Brain microvascular endothelial cell (primary cell): ENCODE measurements around the gene EVA1C.
A peak's percentile ranks its signal among the peaks of the same experiment; 100 is the strongest.

ENCODE experiments used
- DNase-seq: peaks from one replicate; pipeline ENCODE4 v3.0.0-alpha.2; 2020
- H3K27ac ChIP-seq: fragments of 250-450 bp; sonication (Bioruptor Pico); 2 replicates; pipeline ENCODE4 v1.5.1; 2020; ENCODE audit warnings: mild to moderate bottlenecking, moderate library complexity
- H3K27me3 ChIP-seq: fragments of 250-450 bp; sonication (Bioruptor Pico); replicated peaks from 2 replicates; pipeline ENCODE4 v1.5.1; 2020; ENCODE audit warnings: mild to moderate bottlenecking
- H3K36me3 ChIP-seq: fragments of 250-450 bp; sonication (Bioruptor Pico); replicated peaks from 2 replicates; pipeline ENCODE4 v1.5.1; 2020; ENCODE audit warnings: mild to moderate bottlenecking
- H3K4me3 ChIP-seq: 2 replicates; pipeline ENCODE4 v1.5.1; 2011; ENCODE audit warnings: low read depth, mild to moderate bottlenecking, control low read depth, low read length, moderate library complexity
- CTCF ChIP-seq: IDR thresholded peaks from 2 replicates; pipeline ENCODE4 v1.5.1; 2011; ENCODE audit warnings: low read depth, mild to moderate bottlenecking, moderate library complexity, low read length, control low read depth, inconsistent platforms; ENCODE audit errors: missing control alignments
- in situ Hi-C: cut with HindIII; loops from 2 replicates; pipeline ENCODE4 v1.10.0; 2017; ENCODE audit warnings: low sequenced_read_pairs, low pct_ligation_motif_present

The EVA1C gene

GRCh38 chr21:32516756-32517649 lies 104.5 kb downstream of the EVA1C start:
- Histone ChIP-seq H3K27me3 (no peaks in the 10 kb centered on the region), H3K36me3 (no peaks in the 10 kb centered on the region), H3K27ac (peak overlapping the region; percentile 62), H3K4me3 (no peak overlapping the region)
- in situ Hi-C loops, result no loop called here
- TF ChIP-seq CTCF, result no peak
- DNase-seq, result peak; percentile 88

- Histone ChIP-seq H3K27me3 (no peaks in the 10 kb centered on the region), H3K4me3 (no peak overlapping the region), H3K27ac (peak overlapping the region; percentile 94), H3K36me3 (no peaks in the 10 kb centered on the region)
- TF ChIP-seq CTCF, result no peak
- no peak for DNase-seq
- in situ Hi-C loops, result no loop called here
These were observed 107.7 kb downstream of the EVA1C start for GRCh38 chr21:32519945-32520874.

GRCh38 chr21:32520875-32521735 lies 108.6 kb downstream of the EVA1C start:
- Histone ChIP-seq H3K27me3 (no peaks in the 10 kb centered on the region), H3K4me3 (no peak overlapping the region), H3K27ac (peak overlapping the region; percentile 94), H3K36me3 (no peaks in the 10 kb centered on the region)
- DNase-seq, result peak; percentile 92
- TF ChIP-seq CTCF, result no peak
- in situ Hi-C loops, result no loop called here

- in situ Hi-C loops, result no loop called here
- DNase-seq, result no peak
- no peak overlapping the region for H3K4me3 ChIP-seq
- TF ChIP-seq CTCF, result no peak
- peak overlapping the region; percentile 94 for H3K27ac ChIP-seq
- H3K36me3 ChIP-seq, result no peaks in the 10 kb centered on the region
- H3K27me3 ChIP-seq, result no peaks in the 10 kb centered on the region
These were observed 109.3 kb downstream of the EVA1C start for GRCh38 chr21:32521736-32522355.

- Histone ChIP-seq H3K4me3 (no peak overlapping the region), H3K27ac (peak overlapping the region; percentile 81), H3K27me3 (no peaks in the 10 kb centered on the region), H3K36me3 (no peaks in the 10 kb centered on the region)
- no peak for DNase-seq
- TF ChIP-seq CTCF, result no peak
- in situ Hi-C loops, result no loop called here
These were observed 111.0 kb downstream of the EVA1C start for GRCh38 chr21:32523463-32523862.
